Heart left ventricle (tissue), 16 donors: Measurements from ENCODE around the gene GATAD2A. TPM values are rescaled to one million over a fixed set of nuclear protein-coding genes. Genes with fewer than 3 reads are reported as not detected.
A peak's percentile ranks its signal among the peaks of the same experiment; 100 is the strongest.

Experiments
- ATAC-seq, 4 donors: fragments of 200-7000 bp; cut with Tn5 transposase; one replicate each; pipeline ENCODE4 v1.9.1; 2020 to 2022; ENCODE audit warnings: moderate library complexity in 4 of 4, mild to moderate bottlenecking in 3 of 4, moderate number of reproducible peaks in 1 of 4
- DNase-seq, 5 donors: peaks; one replicate each; pipeline ENCODE4 v3.0.0-alpha.2; 2020
- H3K27ac ChIP-seq, 12 donors: fragments of 200-600 bp; sonication (generic) in 4 of 12; one replicate each; pipeline versions ENCODE4 v1.5.0 to v1.8.0; 2016 to 2022; ENCODE audit warnings: mild to moderate bottlenecking in 2 of 12
- H3K27me3 ChIP-seq, 9 donors: fragments of 200-600 bp; sonication (generic) in 2 of 9; one replicate each; pipeline versions ENCODE4 v1.5.1 to v1.8.0; 2016 to 2022; ENCODE audit warnings: mild to moderate bottlenecking in 3 of 9
- H3K36me3 ChIP-seq, 9 donors: fragments of 200-600 bp; sonication (generic) in 2 of 9; one replicate each; pipeline versions ENCODE4 v1.5.0 to v1.8.0; 2018 to 2022; ENCODE audit warnings: mild to moderate bottlenecking in 2 of 9
- H3K4me1 ChIP-seq, 12 donors: fragments of 200-600 bp; sonication (generic) in 4 of 12; one replicate each; pipeline versions ENCODE4 v1.5.0 to v1.8.0; 2016 to 2022; ENCODE audit warnings: mild to moderate bottlenecking in 3 of 12
- H3K4me3 ChIP-seq, 12 donors: fragments of 200-600 bp; sonication (generic) in 4 of 12; one replicate each; pipeline versions ENCODE4 v1.5.0 to v1.8.0; 2017 to 2022; ENCODE audit warnings: mild to moderate bottlenecking in 9 of 12, moderate library complexity in 4 of 12
- H3K9me3 ChIP-seq, 12 donors: fragments of 200-600 bp; sonication (generic) in 4 of 12; one replicate each; pipeline versions ENCODE4 v1.5.0 to v1.8.0; 2016 to 2022; ENCODE audit warnings: mild to moderate bottlenecking in 1 of 12
- CTCF ChIP-seq, 12 donors: fragments of 200-600 bp; sonication (generic) in 4 of 12; IDR thresholded peaks; one replicate each; pipeline versions ENCODE4 v1.5.0 to v1.8.0; 2018 to 2022; ENCODE audit warnings: antibody characterized with exemption in 12 of 12, mild to moderate bottlenecking in 5 of 12
- POLR2A ChIP-seq, 2 donors: fragments of 450-650 bp; IDR thresholded peaks; one replicate each; pipeline ENCODE4 v1.6.1; 2017; ENCODE audit warnings: antibody characterized with exemption in 2 of 2, mild to moderate bottlenecking in 2 of 2, moderate library complexity in 2 of 2
- WGBS, 4 donors: extraction: QIAGEN DNeasy Blood & Tissue Kit in 2 of 4; methylation state at CpG; one replicate each; pipeline versions ENCODE4 v1.1.5 to v1.1.7; 2013 to 2018; 5-methylcytosine and 5-hydroxymethylcytosine counted together
- intact Hi-C, 10 donors: fragments of 100-400 bp; cut with DNase I; formaldehyde crosslinking; loops; one replicate each; pipeline versions ENCODE4 v1.11.1 to v1.14.2; 2022
- polyA plus RNA-seq, 2 donors: library from polyadenylated mRNA; stranded (reverse); fragments of 200-250 nt; gene quantifications; one replicate each; pipeline ENCODE4 v1.2.3, GENCODE V29; 2013
- total RNA-seq, 9 donors: library from RNA; depleted of rRNA in 2 of 9; stranded (reverse); fragments of >200 nt in 2 of 9; fragmentation: NEBNext Ultra II Directional in 3 of 9; extraction: Animal tissue kit (Norgen Biotek cat#: 25700) in 3 of 9; gene quantifications; one replicate each; pipeline versions ENCODE4 v1.1.0 to v1.2.4, GENCODE V29; 2016 to 2023
- donor health status: ischemic (EF 13 %, LVEDD 7.1; RV severe dilation, severe dysfunction).
- donor health status: healthy with polysubstance abuse.
- donor health status: DM: no; HTN: yes; CAD: no.
- donor health status: DM: no; HTN: no; CAD: no.
- donor health status: ischemic (EF 25% LVEDD 6.9; RV normal size, moderate dysfunction).
- donor health status: ischemic (EF 25% LVEDD 5.7; RV mildly dilated, moderate dysfunction).
- donor health status: healthy.
- donor health status: DM: yes; HTN: yes; CAD: no.
- donor health status: ischemic (EF 35%, LVEDD 5.7; RV mildly dilated, moderate dysfunction).
- donor health status: nonischemic (EF 11% LVEDD 7.7; RV severe dilation, severe dysfunction).
- donor health status: DM: yes; HTN: yes; CAD: no.
- donor health status: PGD.
- donor health status: ischemic (EF 29% LVEDD 5.4; RV normal size, mild dysfunction).
- donor health status: nonischemic (EF 23%, LVEDD 6.1; RV moderate dilation, normal function).

The GATAD2A gene
- total and polyA plus RNA-seq, 11 donors = 7.5 to 49.5 (median 30.5) TPM

GRCh38 chr19:19433666-19434213 lies 28.3 kb downstream of the GATAD2A start:
- peak overlapping the region in 11 of 12 donors; percentile 56 to 93 (median 75) for H3K27ac ChIP-seq
- H3K4me3 ChIP-seq = no peak overlapping the region
- DNase-seq (peak in 1 of 5 donors; percentile 15), ATAC-seq (no peak)
- no peak for TF ChIP-seq CTCF (IDR thresholded peaks at IDR 0.05)
- TF ChIP-seq POLR2A (IDR thresholded peaks at IDR 0.05) = no peak
- H3K36me3 ChIP-seq = peaks cover 0 to 16% (median 0%) of the 10 kb centered on the region in 9 donors
- peaks cover 8 to 86% (median 54%) of the 10 kb centered on the region in 12 donors for H3K4me1 ChIP-seq
- no peaks in the 10 kb centered on the region for H3K9me3 ChIP-seq
- intact Hi-C loops = loop anchor here in 1 of 10 donors (1.0 kb wide), 1 partner anchor 28 kb away; the partner anchor contains the start of gene GATAD2A
- 90 to 94% (median 91%) methylated on average over 3 of the region's 3 CpGs for WGBS, 4 donors
- H3K27me3 ChIP-seq = no peaks in the 10 kb centered on the region

- ATAC-seq (peak; percentile 73 to 90 (median 88)), DNase-seq (peak; percentile 12 to 74 (median 59))
- TF ChIP-seq CTCF (IDR thresholded peaks at IDR 0.05) (no peak), POLR2A (IDR thresholded peaks at IDR 0.05) (no peak)
- intact Hi-C loops = loop anchor here in 2 of 10 donors (1.0 to 5.0 kb wide), 2 partner anchors 29 to 38 kb away; partner anchors contain the start of gene GATAD2A (in 1 of the 2)
- H3K36me3 ChIP-seq = peaks cover 0 to 17% (median 0%) of the 10 kb centered on the region in 9 donors
- no peaks in the 10 kb centered on the region for H3K9me3 ChIP-seq
- H3K4me3 ChIP-seq = no peak overlapping the region
- H3K4me1 ChIP-seq = peaks cover 8 to 83% (median 55%) of the 10 kb centered on the region in 12 donors
- 26 to 34% (median 30%) methylated on average over 8 of the region's 8 CpGs for WGBS, 4 donors
- peak overlapping the region in 11 of 12 donors; percentile 56 to 93 (median 76) for H3K27ac ChIP-seq
- H3K27me3 ChIP-seq = no peaks in the 10 kb centered on the region
These were observed 29.1 kb downstream of the GATAD2A start for GRCh38 chr19:19434483-19435045.

- intact Hi-C loops = loop anchor here in 1 of 10 donors (5.0 kb wide), 1 partner anchor 36 kb away; no protein-coding TSS in a partner anchor
- DNase-seq = peak in 1 of 5 donors; percentile 56
- H3K4me3 ChIP-seq = no peak overlapping the region
- no peak for TF ChIP-seq CTCF (IDR thresholded peaks at IDR 0.05)
- TF ChIP-seq POLR2A (IDR thresholded peaks at IDR 0.05) = no peak
- no peak for ATAC-seq
- WGBS, 4 donors = 87 to 97% (median 88%) methylated on average over 8 to 10 of the region's 10 CpGs
- no peaks in the 10 kb centered on the region for H3K27me3 ChIP-seq
- H3K4me1 ChIP-seq = peaks cover 8 to 72% (median 49%) of the 10 kb centered on the region in 12 donors
- H3K27ac ChIP-seq = no peak overlapping the region
- no peaks in the 10 kb centered on the region for H3K9me3 ChIP-seq
- H3K36me3 ChIP-seq = peaks cover 0 to 17% (median 0%) of the 10 kb centered on the region in 9 donors
These were observed 30.7 kb downstream of the GATAD2A start for GRCh38 chr19:19436137-19436691.
